ENCODE results near the gene CDH13. TPM values are rescaled to one million over a fixed set of nuclear protein-coding genes. Genes with fewer than 3 reads are reported as not detected.

The CDH13 gene
- total RNA-seq, 1 experiment from 2014 or later = 2.1 TPM

DNA sequence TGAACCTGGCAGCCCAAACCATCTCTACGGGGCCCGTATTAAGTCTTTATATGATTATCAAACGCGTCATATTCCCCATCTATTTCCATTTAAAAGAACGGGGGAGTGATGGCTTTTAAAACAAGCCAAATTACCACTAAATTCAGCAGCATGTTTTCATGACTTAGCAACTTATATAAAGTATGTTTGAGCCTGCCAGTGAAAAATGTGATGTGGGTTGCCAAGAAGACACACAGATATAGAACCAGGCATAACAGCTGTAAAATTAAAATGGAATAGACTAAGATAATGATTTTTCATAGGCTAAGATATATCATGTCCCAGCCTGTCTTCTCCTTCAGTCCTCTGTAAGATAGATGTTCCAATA lies 1136.2 kb downstream of the CDH13 start:
- TF ChIP-seq, protein P1, sequence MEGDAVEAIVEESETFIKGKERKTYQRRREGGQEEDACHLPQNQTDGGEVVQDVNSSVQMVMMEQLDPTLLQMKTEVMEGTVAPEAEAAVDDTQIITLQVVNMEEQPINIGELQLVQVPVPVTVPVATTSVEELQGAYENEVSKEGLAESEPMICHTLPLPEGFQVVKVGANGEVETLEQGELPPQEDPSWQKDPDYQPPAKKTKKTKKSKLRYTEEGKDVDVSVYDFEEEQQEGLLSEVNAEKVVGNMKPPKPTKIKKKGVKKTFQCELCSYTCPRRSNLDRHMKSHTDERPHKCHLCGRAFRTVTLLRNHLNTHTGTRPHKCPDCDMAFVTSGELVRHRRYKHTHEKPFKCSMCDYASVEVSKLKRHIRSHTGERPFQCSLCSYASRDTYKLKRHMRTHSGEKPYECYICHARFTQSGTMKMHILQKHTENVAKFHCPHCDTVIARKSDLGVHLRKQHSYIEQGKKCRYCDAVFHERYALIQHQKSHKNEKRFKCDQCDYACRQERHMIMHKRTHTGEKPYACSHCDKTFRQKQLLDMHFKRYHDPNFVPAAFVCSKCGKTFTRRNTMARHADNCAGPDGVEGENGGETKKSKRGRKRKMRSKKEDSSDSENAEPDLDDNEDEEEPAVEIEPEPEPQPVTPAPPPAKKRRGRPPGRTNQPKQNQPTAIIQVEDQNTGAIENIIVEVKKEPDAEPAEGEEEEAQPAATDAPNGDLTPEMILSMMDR (conservative IDR thresholded peaks at IDR 0.05; ENCODE audit: low read depth, low read length) = no peak
- no peak for TF ChIP-seq EZH2 (IDR thresholded peaks at IDR 0.05; ENCODE audit: borderline replicate concordance, low read depth, low read length, poor library complexity, severe bottlenecking)
- intact Hi-C loops (cut with micrococcal nuclease; ENCODE audit: unreplicated experiment) = no loop called here
- POLR2A ChIA-PET (ENCODE audit: low non-redundant PET) = no interaction called here

GRCh38 chr16:83768986-83769385 lies 1142.2 kb downstream of the CDH13 start:
- Histone ChIP-seq H3K36me3 (ENCODE audit: insufficient read depth, low read length, poor library complexity, severe bottlenecking) (no peaks in the 10 kb centered on the region), H3K27me3 (replicated peaks; ENCODE audit: insufficient read depth, low read depth, low read length, poor library complexity) (peaks cover 9% of the 10 kb centered on the region), H3K9me3 (ENCODE audit: low read depth, low read length, poor library complexity, severe bottlenecking) (no peaks in the 10 kb centered on the region), H3K27ac (ENCODE audit: low read depth, low read length, poor library complexity, severe bottlenecking) (no peak overlapping the region), H3K4me3 (ENCODE audit: low read depth, low read length, poor library complexity, severe bottlenecking) (no peak overlapping the region), H3K4me1 (ENCODE audit: insufficient read depth, low read length, poor library complexity, severe bottlenecking) (no peaks in the 10 kb centered on the region)
- no peak for TF ChIP-seq EZH2 (IDR thresholded peaks at IDR 0.05; ENCODE audit: borderline replicate concordance, low read depth, low read length, poor library complexity, severe bottlenecking)
- TF ChIP-seq, protein P1 (conservative IDR thresholded peaks at IDR 0.05; ENCODE audit: low read depth, low read length) = no peak
- intact Hi-C loops (cut with micrococcal nuclease; ENCODE audit: unreplicated experiment) = no loop called here
- no TSS peak for BruUV-seq (replicated peaks)
- POLR2A ChIA-PET (ENCODE audit: low non-redundant PET) = no interaction called here
- DNase-seq (ENCODE audit: low spot score) = no peak
- CTCF ChIA-PET = no interaction called here

More for the DNA sequence above, 1136.2 kb downstream of the CDH13 start:
- Histone ChIP-seq H3K27me3 (replicated peaks; ENCODE audit: insufficient read depth, low read depth, low read length, poor library complexity) (peaks cover 15% of the 10 kb centered on the region), H3K36me3 (ENCODE audit: insufficient read depth, low read length, poor library complexity, severe bottlenecking) (no peaks in the 10 kb centered on the region), H3K4me1 (ENCODE audit: insufficient read depth, low read length, poor library complexity, severe bottlenecking) (no peaks in the 10 kb centered on the region), H3K27ac (ENCODE audit: low read depth, low read length, poor library complexity, severe bottlenecking) (no peak overlapping the region), H3K9me3 (ENCODE audit: low read depth, low read length, poor library complexity, severe bottlenecking) (peaks cover 12% of the 10 kb centered on the region), H3K4me3 (ENCODE audit: low read depth, low read length, poor library complexity, severe bottlenecking) (no peak overlapping the region)
- BruUV-seq (replicated peaks) = no TSS peak
- CTCF ChIA-PET = no interaction called here
- DNase-seq (ENCODE audit: low spot score) = no peak

GRCh38 chr16:83769397-83770008 lies 1142.7 kb downstream of the CDH13 start:
- POLR2A ChIA-PET (ENCODE audit: low non-redundant PET) = no interaction called here
- TF ChIP-seq EZH2 (IDR thresholded peaks at IDR 0.05; ENCODE audit: borderline replicate concordance, low read depth, low read length, poor library complexity, severe bottlenecking) = no peak
- TF ChIP-seq, protein P1 (conservative IDR thresholded peaks at IDR 0.05; ENCODE audit: low read depth, low read length) = no peak
- CTCF ChIA-PET = no interaction called here

More at GRCh38 chr16:83769397-83770008, 1142.7 kb downstream of the CDH13 start:
- H3K9me3 ChIP-seq (ENCODE audit: low read depth, low read length, poor library complexity, severe bottlenecking) = no peaks in the 10 kb centered on the region
- H3K4me3 ChIP-seq (ENCODE audit: low read depth, low read length, poor library complexity, severe bottlenecking) = no peak overlapping the region
- no TSS peak for BruUV-seq (replicated peaks)
- no peak for DNase-seq (ENCODE audit: low spot score)
- intact Hi-C loops (cut with micrococcal nuclease; ENCODE audit: unreplicated experiment) = no loop called here
- no peaks in the 10 kb centered on the region for H3K4me1 ChIP-seq (ENCODE audit: insufficient read depth, low read length, poor library complexity, severe bottlenecking)
- H3K27me3 ChIP-seq (replicated peaks; ENCODE audit: insufficient read depth, low read depth, low read length, poor library complexity) = peaks cover 10% of the 10 kb centered on the region
- H3K27ac ChIP-seq (ENCODE audit: low read depth, low read length, poor library complexity, severe bottlenecking) = no peak overlapping the region
- no peaks in the 10 kb centered on the region for H3K36me3 ChIP-seq (ENCODE audit: insufficient read depth, low read length, poor library complexity, severe bottlenecking)

Data from A673 (cell line).